Mucosa of stomach (tissue), 1 donor: Measurements from ENCODE around the gene MUC6.
"Not testable (repeated sequence)": the region's sequence is repeated elsewhere in the genome, so short reads cannot be mapped to it uniquely, and the experiment has no call there.

Source experiments
- H3K27me3 ChIP-seq: one replicate; pipeline ENCODE4 v1.7.0; 2013; ENCODE audit warnings: mild to moderate bottlenecking, low read length; ENCODE audit not compliant: control insufficient read depth, insufficient read depth
- H3K36me3 ChIP-seq: one replicate; pipeline ENCODE4 v1.7.0; 2013; ENCODE audit warnings: low read length; ENCODE audit not compliant: control insufficient read depth, insufficient read depth
- H3K4me1 ChIP-seq: one replicate; pipeline ENCODE4 v1.7.0; 2013; ENCODE audit warnings: mild to moderate bottlenecking, low read length; ENCODE audit not compliant: control insufficient read depth, insufficient read depth
- H3K4me3 ChIP-seq: one replicate; pipeline ENCODE4 v1.7.0; 2013; ENCODE audit warnings: low read length
- H3K9ac ChIP-seq: one replicate; pipeline ENCODE4 v1.7.0; 2013; ENCODE audit warnings: mild to moderate bottlenecking, low read length, moderate library complexity
- H3K9me3 ChIP-seq: one replicate; pipeline ENCODE4 v1.7.0; 2013; ENCODE audit warnings: mild to moderate bottlenecking, low read length, moderate library complexity; ENCODE audit not compliant: control insufficient read depth
- donor health status: Pancreatic carcinoma.

Gene MUC6

DNA sequence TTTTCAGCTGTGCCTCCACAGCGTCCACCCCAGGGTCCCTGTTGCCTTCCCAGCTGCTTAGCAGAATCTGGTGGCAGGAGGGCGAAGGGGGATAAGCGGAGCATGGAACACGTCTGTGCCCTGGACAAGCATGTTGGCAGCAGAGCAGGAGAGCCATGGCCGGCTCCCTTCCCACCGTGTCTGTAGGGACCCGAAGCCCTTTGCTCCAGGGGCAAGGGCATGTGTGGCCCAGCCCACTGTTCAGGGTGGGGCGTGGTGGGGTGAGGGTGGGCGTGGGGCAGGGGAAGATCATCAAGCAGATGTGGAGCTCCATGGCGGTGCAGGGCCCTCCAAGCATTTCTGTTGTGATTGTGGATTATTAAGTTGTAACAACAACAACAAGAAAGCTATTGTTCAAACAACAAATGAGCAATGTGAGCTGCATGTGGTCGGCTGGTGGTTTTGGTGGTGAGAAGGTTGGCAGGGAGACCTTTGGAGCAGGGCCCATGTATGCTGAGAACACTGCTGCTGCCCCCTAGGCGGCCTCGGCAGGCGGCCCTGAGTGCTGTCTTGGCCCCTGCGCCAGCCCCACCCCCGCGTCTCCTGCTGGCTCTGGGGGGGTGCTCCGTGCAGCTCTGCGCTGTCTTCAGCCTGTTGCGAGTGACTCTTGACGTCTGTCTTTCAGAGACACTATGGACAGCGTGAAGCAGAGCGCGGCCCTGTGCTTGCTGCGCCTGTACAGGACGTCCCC is 59.9 kb downstream of the MUC6 start:
- peaks cover 12% of the 10 kb centered on the region for H3K4me1 ChIP-seq
- no peak overlapping the region for H3K9ac ChIP-seq
- H3K9me3 ChIP-seq, result no peaks in the 10 kb centered on the region
- no peak overlapping the region for H3K4me3 ChIP-seq
- no peaks in the 10 kb centered on the region for H3K27me3 ChIP-seq
- peaks cover 9% of the 10 kb centered on the region for H3K36me3 ChIP-seq

DNA sequence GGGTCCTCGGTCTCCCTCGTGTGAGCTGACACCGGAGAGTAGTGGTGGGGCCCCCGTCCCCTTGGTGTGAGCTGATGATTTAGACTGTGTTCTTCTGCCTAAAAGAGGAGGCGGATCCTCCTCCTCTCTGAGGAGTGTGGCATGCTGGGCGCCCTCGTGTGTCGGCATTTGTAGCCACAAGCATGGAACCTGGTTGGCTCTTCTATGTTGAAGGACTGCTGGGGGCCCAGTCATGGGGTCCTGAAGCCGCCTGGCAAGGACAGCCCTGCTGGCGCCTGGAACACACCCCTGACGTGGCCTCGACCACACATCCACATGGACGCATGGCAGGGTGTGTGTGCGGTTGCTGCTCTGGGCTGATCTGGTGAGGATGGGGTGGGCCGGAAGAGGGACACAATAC is 60.7 kb downstream of the MUC6 start:
- H3K9me3 ChIP-seq, result no peaks in the 10 kb centered on the region
- no peak overlapping the region for H3K9ac ChIP-seq
- H3K36me3 ChIP-seq, result peaks cover 9% of the 10 kb centered on the region
- H3K4me3 ChIP-seq, result no peak overlapping the region
- H3K27me3 ChIP-seq, result no peaks in the 10 kb centered on the region
- H3K4me1 ChIP-seq, result peaks cover 4% of the 10 kb centered on the region

DNA sequence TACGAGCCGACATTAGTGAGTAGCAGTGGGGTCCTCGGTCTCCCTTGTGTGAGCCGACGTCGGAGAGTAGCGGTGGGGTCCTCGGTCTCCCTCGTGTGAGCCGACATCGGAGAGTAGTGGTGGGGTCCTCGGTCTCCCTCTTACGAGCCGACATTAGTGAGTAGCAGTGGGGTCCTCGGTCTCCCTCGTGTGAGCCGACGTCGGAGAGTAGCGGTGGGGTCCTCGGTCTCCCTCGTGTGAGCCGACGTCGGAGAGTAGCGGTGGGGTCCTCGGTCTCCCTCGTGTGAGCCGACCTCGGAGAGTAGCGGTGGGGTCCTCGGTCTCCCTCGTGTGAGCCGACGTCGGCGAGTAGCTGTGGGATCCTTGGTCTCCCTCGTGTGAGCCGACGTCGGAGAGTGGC is 61.1 kb downstream of the MUC6 start:
- H3K9me3 ChIP-seq, H3K36me3 ChIP-seq, H3K9ac ChIP-seq, H3K27me3 ChIP-seq, H3K4me3 ChIP-seq, H3K4me1 ChIP-seq: not testable (repeated sequence)

DNA sequence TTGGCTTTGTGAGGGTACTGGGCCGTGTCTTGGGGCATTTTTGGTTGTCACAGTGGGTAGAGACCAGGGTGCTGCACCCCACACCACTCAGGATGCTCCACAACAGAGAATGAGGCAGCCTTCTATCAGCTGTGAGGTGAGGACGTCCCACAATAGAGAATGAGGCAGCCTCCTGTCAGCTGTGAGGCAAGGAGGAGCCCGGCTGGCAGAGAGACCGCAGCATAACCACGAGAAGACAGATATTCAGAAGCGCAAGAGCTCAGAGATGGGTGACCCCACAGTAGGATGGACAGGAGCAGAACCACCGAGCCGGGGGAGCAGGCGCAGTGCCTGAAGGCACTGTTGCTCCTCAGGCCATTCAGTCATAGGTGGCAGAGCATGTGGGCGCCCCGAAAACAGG is 63.3 kb downstream of the MUC6 start:
- Histone ChIP-seq H3K4me3 (no peak overlapping the region), H3K9me3 (no peaks in the 10 kb centered on the region), H3K36me3 (peaks cover 9% of the 10 kb centered on the region), H3K4me1 (no peaks in the 10 kb centered on the region), H3K9ac (no peak overlapping the region), H3K27me3 (no peaks in the 10 kb centered on the region)

DNA sequence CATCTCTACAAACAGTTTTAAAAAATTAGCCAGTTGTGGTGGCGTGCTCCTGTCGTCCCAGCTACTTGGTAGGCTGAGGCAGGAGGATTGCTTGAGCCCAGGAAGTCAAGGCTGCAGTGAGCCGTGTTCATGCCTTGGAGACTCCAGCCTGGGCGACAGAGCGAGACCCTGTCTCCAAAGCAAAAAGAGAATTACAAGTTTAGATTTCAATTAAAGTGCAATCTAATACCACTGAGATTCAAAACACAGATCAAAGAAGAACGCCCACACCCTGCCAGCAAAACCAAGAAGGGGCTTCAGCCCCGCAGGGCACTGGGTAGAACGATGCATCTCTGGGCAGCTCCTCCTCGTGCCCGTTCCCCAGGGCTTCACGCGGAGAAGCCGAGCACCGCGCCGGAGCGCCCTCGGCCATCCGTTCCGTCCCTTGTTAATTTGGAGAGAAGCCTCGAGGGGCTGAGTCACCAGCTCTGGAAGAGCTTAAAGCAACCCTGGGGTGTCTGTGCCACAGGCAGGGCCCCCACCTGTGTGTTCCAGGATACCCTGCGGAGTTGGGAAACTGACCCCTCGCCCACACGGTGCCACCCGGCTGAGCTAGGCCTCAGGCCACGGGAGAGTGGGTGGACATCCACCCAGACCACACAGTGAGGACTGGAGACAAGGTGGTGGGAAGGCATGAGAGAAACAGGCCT is 63.9 kb downstream of the MUC6 start:
- H3K36me3 ChIP-seq, result peaks cover 9% of the 10 kb centered on the region
- no peaks in the 10 kb centered on the region for H3K4me1 ChIP-seq
- H3K4me3 ChIP-seq, result no peak overlapping the region
- no peak overlapping the region for H3K9ac ChIP-seq
- no peaks in the 10 kb centered on the region for H3K27me3 ChIP-seq
- no peaks in the 10 kb centered on the region for H3K9me3 ChIP-seq

DNA sequence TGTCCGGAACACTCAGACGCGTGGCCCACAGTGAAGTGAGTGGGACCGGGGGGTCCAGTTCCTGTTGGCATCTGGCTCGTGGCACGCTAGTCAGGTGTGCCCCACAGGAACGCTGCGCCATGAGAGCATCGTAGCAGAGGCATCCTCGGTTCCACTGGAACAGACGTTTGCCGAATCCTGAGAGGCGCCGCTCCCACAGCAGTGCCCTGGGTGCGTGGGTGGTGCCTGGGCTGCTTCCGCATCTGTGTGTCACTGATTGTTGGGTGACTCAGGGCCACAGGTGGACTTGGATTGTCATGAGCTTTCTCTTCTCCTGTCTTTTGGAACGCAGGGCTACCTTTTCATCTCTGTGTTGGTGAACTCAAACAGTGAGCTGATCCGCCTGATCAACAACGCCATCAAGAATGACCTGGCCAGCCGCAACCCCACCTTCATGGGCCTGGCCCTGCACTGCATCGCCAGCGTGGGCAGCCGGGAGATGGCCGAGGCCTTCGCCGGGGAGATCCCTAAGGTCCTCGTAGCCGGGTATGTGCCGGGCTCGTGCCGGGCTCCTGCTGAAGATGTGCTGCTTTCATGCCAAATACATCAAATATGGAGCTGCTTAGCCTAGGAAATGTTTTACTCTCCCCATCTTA is 64.7 kb downstream of the MUC6 start:
- no peak overlapping the region for H3K4me3 ChIP-seq
- no peaks in the 10 kb centered on the region for H3K9me3 ChIP-seq
- H3K27me3 ChIP-seq, result no peaks in the 10 kb centered on the region
- no peaks in the 10 kb centered on the region for H3K4me1 ChIP-seq
- peaks cover 9% of the 10 kb centered on the region for H3K36me3 ChIP-seq
- no peak overlapping the region for H3K9ac ChIP-seq

DNA sequence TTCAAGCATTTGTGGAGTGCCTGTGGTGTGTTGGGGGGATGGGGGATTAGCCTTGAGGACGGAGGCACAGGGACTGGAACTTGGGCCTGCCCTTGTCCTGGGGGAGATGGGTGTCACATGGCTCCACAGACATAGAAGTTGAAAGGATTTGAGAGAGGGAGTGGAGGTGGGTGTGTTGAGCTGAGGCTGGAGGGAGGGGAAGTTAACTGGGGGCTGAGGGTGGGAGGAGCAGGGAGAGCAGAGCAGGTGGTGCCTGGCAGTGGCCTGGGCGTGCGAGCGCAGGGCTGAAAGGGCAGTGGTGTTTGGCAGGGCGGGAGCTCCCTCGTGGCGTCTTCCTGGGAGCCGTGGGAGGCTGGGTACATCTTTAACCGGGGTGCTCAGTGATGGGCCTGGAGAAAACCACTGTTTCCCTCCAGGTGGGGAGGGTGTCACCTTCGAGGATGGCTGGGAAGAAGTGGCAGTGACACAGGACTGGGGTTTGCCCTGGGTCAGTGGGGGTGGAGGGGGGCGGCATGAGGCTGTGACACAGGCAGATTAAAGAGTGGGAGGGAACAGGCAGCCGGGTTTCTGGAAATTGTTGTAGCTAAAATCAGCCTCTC is 65.3 kb downstream of the MUC6 start:
- no peak overlapping the region for H3K9ac ChIP-seq
- H3K27me3 ChIP-seq, result no peaks in the 10 kb centered on the region
- peaks cover 9% of the 10 kb centered on the region for H3K36me3 ChIP-seq
- H3K4me3 ChIP-seq, result no peak overlapping the region
- peaks cover 3% of the 10 kb centered on the region for H3K4me1 ChIP-seq
- H3K9me3 ChIP-seq, result no peaks in the 10 kb centered on the region

DNA sequence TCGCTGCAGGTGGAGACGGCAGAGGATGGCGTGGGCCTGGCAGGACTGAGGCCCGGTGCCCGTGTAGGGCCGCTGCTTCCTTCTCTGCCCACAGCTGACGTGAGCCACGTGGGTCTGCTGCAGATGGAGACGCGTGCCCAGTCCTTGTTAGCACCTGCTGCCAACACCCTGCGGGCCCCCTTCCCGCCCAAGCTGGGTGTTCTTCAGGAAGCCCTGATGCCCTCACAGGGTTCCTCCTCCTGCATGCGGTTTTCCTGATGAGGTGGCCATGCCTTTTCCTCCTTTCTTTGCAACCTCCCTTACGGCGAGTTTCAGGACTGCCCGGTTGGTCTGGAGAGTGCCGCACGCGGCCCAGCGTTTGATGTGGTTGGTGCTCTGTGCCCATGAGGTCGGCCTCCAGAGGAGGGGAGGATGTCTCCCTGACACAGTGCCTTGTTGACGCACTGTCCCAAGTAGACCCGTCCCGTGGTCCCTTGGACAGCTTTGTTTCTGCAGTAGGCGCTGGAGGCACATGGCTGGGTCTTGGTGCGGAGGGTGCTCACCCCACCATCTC is 66.1 kb downstream of the MUC6 start:
- H3K4me3 ChIP-seq, result no peak overlapping the region
- H3K36me3 ChIP-seq, result peaks cover 9% of the 10 kb centered on the region
- H3K9ac ChIP-seq, result no peak overlapping the region
- H3K27me3 ChIP-seq, result no peaks in the 10 kb centered on the region
- H3K4me1 ChIP-seq, result peaks cover 3% of the 10 kb centered on the region
- no peaks in the 10 kb centered on the region for H3K9me3 ChIP-seq

DNA sequence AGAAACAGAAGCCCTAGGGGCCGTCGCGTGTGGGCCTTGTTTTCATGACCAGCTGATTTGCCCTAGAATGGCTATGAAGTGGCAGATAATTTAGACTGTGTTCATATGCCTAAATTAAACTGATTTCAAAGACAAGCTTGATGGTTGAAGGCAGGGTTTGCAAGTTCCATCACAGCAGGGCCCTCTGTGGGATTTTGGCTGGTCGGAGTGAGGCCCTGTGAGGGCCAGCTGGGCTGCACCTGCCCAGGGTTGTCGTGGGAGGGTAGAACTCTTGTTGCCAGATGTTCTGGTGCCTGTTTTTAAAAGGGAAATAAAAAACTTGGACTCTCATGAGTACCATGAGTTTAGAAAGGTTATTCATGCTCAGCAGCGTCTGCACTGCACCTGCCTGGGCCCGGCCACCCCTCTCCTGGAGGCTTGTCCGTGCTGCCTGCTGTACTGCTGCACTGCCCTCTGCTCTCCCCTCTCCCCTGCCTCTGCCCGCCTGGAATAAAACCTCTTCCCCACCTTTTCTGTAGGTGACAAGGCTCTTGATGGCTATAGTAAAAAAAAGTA is 66.8 kb downstream of the MUC6 start:
- Histone ChIP-seq H3K27me3 (no peaks in the 10 kb centered on the region), H3K36me3 (peaks cover 9% of the 10 kb centered on the region), H3K4me3 (no peak overlapping the region), H3K4me1 (peaks cover 3% of the 10 kb centered on the region), H3K9ac (no peak overlapping the region), H3K9me3 (no peaks in the 10 kb centered on the region)

DNA sequence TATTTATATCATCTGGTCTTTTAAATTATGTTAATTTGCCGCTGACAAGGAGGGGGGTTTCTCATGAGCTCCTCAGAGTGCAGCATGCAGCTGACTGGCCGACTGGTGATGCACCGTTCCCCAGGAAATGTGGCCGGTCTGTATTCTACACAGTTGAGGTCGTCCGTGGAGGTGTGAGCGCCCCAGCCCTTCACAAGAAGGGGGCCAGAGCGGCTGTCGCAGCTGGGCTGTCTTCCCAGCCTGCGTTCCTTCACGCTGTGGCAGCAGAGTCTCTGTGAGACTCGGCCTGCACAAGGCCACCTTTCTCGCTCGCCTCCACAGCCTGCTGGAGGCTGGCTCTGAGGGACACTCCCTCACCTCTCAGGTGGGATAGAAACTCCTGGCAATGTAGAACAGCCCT is 67.7 kb downstream of the MUC6 start:
- H3K9ac ChIP-seq, result no peak overlapping the region
- peaks cover 9% of the 10 kb centered on the region for H3K36me3 ChIP-seq
- H3K4me3 ChIP-seq, result no peak overlapping the region
- H3K9me3 ChIP-seq, result no peaks in the 10 kb centered on the region
- peaks cover 3% of the 10 kb centered on the region for H3K4me1 ChIP-seq
- H3K27me3 ChIP-seq, result no peaks in the 10 kb centered on the region

DNA sequence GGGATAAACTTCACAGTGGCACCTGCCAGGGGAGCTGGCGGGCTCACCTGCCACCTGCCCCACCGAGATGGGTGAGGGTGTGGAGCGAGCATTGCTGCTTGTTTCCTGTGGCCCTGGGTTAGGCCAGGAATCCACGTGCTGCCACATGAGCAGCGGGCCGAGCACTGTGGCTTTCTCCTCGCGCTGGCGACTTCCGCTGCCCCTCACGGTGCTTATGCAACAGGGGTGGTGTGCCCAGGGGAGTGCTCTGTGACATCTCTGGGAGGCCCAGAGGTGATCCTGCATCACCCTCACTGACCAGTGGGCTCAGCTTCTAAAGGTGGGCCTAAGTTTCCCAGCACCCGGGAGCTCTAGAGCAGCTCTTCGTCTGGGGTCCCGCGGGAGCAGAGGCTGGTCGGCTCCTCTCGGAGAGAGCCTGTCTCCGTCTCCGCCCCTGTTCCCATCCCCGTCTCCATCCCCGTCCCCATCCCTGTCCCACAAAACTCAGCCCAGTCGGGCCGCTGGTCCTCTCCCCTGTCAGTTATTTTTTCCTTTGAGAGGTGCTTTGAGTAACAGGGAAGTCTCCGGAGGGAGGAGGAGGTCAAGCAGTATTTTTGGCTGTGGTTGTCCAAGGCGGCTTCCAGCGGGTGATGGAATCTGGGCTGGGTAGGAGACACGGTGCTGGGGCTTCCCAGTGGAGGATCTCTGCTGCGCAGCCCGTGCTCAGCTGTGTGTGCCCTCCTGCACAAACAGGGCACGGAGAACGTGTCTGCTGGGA is 68.3 kb downstream of the MUC6 start:
- Histone ChIP-seq H3K4me3 (no peak overlapping the region), H3K9me3 (no peaks in the 10 kb centered on the region), H3K36me3 (peaks cover 7% of the 10 kb centered on the region), H3K4me1 (peaks cover 3% of the 10 kb centered on the region), H3K27me3 (no peaks in the 10 kb centered on the region), H3K9ac (no peak overlapping the region)
